Activated CD4-positive, alpha-beta T cell treated with anti-CD3 and anti-CD28 coated beads, Interleukin-2, amount 50 U/mL, for 1 hour (primary cell): Measurements from ENCODE around the gene ADAMTS15.

Source experiments
- DNase-seq: peaks from one replicate; pipeline ENCODE4 v3.0.0-alpha.2; 2020

Gene ADAMTS15

DNA sequence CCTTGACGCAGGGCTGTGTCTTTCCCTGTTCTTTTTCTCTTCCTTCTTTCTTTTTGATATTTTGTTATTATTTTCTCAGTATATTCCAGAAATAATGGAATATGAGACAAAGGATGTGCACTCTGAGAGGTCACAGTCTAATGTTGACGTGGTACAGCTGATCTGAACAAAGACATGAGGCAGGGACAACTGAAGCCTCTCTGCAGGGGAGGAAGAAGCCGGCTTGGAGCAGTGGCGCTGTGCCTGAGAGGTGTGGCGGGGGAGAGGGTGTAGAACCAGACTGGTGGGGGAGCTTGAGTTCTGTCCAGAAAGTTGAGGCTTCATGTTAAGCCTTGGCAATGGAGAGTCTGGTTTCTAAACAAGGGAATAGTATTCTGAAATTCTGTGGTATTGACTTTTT is 34.7 kb downstream of the ADAMTS15 start:
- DNase-seq: no peak

DNA sequence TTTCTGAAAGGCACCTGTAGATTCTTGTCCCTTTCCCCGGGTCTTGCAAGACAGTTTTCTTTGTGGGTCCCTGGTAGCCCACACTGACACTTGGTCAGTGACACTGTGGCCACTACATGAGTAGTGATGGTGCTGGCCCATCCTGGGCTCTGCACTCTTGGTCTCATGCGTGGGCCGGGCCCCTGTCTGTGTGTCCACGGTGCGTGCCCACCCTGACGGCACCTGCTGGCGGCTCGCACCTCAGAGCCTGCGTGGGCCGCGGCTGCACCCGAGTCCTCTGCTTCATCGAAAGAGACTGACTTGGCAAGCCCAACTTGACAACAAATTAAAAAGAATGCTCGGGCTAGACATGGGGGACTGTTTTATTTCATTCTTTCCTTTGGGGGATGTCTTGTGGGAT is 37.5 kb downstream of the ADAMTS15 start:
- no peak for DNase-seq

DNA sequence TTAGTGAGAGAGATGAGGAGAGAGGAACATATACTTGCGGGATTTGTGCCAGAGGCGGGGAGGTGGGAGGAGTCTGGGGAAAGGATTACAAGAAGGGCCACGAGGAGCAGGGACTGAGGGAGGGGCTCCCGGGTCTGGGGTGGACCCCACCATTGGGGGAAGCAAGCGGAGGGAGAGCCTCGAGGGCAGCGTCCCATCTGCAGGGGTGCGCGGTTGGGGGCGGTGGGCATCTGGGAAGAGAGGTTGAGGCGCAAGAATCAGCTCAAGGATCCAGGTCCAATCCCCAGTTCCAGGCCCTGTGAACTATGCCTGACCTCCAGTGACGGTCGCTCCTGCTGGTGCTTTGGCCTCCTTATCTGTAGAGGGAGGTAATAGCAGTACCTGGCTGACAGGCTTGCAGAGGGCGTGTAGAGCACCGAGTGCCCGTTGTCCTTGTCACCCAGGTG is 38.0 kb downstream of the ADAMTS15 start:
- DNase-seq: no peak

- DNase-seq: no peak
Observed at GRCh38 chr11:130486987-130487923, 38.8 kb downstream of the ADAMTS15 start.

GRCh38 chr11:130487924-130488815 is 39.7 kb downstream of the ADAMTS15 start:
- DNase-seq: no peak

DNA sequence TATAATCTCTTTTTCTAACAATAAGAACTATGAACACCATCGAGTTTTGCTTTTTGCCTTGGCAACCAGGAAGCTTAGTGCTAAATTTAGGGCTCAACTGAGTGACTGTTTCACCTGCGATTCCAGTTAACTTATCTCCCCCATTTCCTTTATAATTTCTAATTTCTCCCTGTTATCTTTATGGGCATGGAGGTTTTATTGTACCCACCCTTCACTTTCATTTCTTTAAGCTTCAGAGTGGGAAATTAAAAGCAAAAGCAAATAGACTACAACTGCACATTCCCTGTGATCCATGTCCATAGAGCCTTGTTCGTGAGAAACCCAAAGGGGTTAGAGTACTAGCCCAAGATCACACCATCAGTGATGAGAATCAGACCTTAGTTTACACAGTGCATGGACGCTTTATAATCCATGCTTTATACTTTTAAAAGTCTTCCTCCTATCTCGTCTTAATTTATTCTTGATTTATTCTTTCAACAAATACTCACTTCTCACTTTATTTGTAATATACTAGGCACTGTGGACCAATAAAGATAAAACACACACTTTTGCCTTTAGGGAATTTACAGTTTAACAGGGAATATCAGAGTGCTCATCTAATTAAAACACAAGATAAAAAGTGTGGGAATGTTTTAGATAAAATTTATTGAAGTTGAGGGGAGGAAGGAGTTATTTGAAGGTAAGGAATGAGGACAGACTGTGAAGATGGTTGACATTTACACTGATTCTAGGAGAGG is 40.6 kb downstream of the ADAMTS15 start:
- no peak for DNase-seq

GRCh38 chr11:130489716-130490115 is 41.3 kb downstream of the ADAMTS15 start:
- DNase-seq: no peak

DNA sequence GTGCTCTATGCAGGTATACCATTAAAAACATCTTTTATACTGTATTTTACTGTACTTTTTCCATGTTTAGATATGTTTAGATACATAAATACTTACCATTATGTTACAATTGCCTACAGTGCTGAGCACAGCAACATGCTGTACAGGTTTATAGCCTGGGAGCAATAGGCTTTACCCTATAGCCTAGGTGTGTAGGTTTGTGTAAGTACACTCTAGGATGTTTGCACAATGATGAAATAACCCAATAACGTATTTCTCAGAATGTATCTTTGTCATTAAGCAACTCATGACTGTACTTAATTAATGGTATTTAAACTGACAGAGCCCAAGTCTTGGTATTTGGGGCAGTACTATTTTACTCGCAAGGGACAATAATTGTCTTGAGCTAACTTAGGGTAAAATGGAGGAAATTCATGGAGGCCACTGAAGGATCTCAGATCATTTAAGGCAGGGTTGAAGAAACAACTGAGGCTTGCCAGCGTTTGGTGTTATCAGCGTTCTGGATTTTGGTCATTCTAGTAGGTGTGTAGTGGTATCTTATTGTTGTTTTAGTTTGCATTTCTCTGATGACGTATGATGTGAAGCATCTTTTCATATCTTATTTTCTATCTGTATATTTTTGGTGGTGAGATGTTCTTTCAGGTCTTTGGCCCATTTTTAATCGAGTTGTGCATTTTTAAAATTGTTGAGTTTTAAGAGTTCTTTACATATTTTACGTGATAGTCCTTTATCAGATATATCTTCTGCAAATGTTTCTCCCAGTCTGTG is 42.4 kb downstream of the ADAMTS15 start:
- no peak for DNase-seq

- no peak for DNase-seq
Observed at GRCh38 chr11:130498181-130498580, 49.7 kb downstream of the ADAMTS15 start.

GRCh38 chr11:130499828-130500227 is 51.4 kb downstream of the ADAMTS15 start:
- DNase-seq: no peak

- DNase-seq: no peak
Observed at GRCh38 chr11:130504317-130504716, 55.9 kb downstream of the ADAMTS15 start.

DNA sequence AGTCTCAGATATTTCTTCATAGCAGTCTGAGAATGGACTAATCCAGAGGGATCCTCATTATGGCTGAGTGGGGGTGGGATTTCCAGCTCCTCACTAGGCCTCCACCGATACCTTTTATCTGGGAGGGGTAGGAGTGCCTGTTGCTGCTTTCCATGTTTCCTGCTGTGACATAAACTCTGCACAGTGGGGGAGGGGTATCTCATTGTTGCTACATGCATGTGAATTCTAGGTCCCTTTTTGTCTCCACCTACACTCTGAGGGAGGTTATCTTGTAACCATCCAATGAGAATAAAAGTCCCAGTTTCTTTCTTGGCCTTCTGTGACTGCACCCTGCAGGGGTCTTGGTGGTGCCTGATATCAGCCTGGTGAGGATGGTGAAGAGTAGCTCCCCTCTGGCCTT is 60.5 kb downstream of the ADAMTS15 start:
- no peak for DNase-seq

DNA sequence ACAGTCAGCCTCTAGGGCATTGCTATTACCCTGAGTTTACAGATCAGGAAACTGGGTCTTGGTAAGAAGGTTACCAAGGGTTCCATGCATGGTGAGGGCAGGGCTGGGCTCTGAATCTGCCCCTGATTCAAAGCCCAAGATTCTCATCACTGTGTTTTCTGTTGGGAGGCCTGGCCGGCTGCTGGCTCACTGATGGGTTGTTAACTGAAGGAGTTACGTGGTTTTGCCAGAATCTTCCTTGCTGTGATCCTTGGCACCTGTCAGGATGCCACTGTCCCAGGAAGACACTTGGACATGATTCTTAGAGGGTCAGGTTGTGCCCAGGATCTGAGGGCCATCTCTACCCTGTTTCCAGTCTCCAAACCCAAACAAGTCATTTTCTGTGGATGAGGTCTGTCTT is 61.5 kb downstream of the ADAMTS15 start:
- DNase-seq: no peak

DNA sequence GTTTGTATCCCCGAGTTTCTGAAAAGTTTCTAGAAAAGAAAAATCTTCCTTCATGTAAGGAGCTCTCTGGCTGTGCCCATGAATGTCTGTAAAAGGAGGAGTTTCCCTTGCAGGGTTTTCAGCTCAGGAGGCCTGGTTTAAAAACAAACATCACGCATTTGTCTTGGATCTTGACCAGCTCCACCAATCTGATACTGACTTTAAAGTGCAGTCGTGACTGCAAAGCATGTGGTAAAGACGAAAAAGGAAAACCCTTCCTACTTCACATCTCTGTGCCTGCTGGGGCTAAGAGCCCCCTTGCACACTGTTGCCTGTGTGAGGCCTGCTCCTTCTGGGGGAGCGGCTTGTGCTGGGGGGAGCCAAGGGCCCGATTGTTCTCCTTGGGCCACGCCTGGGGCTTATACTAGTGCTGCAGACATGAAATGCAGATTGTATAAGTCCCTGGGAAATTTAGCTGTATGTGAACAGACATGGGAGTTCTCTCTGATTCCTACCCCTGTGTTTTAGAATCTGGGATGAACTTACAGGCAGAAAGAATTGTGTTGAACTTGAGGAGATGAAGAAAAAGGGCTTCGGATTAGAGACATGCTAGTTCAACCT is 62.1 kb downstream of the ADAMTS15 start:
- DNase-seq: no peak

- DNase-seq: no peak
Observed at GRCh38 chr11:130511765-130512164, 63.3 kb downstream of the ADAMTS15 start.

DNA sequence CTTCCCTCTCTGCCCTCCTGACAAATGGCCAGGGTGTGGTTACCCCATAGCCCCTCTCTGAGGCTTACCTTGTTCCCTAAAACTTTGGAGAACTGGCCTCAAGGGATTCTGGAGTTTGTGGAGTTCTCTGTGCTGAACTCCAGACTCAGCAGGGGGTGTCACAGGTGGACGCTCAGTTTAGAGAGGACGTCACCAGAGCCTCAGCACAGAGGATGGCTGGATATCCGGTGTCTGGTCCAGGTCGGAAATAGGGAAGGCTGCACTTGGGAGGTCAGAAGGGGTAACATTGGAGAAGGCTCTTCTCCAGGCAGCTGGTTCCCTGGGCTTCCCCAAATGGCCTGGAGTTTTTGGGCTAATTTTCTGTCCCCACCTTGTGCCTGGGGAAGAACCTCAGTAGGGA is 64.2 kb downstream of the ADAMTS15 start:
- no peak for DNase-seq

DNA sequence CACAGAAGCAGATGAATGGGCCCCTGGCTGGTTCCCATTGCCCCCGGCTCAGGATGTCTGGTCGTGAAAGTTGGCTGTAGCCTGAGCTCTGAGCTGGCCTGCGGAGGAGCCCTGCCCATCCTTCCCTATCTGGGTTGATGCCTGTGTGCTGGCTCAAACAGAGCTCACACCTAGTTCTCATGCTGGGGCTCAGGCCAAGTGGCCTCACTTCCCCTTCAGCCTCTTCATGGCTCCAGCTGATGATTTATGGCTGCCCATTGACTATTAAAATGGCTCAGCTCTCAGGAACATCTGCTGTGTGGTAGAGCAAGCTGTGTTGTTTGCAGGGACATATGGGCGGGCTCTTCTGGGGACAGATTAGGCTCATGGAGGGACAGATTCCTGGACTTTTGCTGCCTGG is 64.7 kb downstream of the ADAMTS15 start:
- no peak for DNase-seq

- no peak for DNase-seq
Observed at GRCh38 chr11:130514316-130514715, 65.9 kb downstream of the ADAMTS15 start.

- no peak for DNase-seq
Observed at GRCh38 chr11:130514851-130515250, 66.4 kb downstream of the ADAMTS15 start.

DNA sequence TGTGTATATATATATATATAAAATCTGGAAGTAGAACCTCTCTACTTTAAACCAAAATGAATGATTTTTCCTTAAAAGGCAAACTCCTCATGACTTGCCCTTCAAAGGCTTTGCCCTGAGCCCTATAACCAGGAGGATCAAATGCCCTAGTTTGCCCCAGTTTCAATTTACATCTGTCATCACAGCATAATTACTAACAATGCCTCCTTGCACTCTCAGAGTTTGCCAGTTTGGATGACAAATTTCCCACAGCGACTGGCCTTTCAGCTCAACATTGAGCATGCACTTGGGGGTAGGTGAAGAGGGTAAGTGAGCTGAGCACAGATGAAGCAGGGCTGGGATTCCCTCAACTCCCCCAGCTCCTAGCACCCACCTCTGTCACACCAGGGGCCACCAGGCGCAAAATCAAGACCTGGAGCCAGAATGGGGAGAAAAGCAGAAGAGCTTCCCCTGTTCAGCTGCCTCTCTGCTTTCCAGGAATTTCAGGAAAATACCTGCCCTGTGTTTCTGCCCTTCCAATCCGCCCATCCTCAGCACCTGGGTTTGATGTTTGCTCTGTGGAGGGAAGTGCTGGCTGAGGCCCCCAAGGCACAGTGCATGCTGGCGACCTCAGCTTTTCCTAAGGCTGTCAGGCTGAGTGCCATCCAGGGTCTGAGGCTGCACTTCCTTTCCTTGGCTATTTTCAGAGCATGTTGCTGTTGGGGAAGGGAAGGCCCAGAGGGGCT is 67.5 kb downstream of the ADAMTS15 start:
- DNase-seq: no peak
